ENCODE measurements around the gene MYRIP. TPM values are rescaled to one million over a fixed set of nuclear protein-coding genes. Genes with fewer than 3 reads are reported as not detected.

MYRIP gene
- total and polyA plus RNA-seq, 4 experiments from 2014 or later, result not detected

GRCh38 chr3:40012381-40012780 is 203.0 kb downstream of the MYRIP start:
- peaks cover 0 to 1% (median 0%) of the 10 kb centered on the region in 8 donors for H3K9me3 Mint-ChIP-seq
- Histone ChIP-seq H3K27me3 (ENCODE audit: insufficient read depth, low read length) (no peaks in the 10 kb centered on the region), H3K27ac (ENCODE audit: low read depth, low read length) (no peak overlapping the region), H3K4me1 (ENCODE audit: insufficient read depth, low read length) (no peaks in the 10 kb centered on the region), H3K4me3 (ENCODE audit: low read length in 2 of 2) (no peak overlapping the region), H3K9me3 (ENCODE audit: control insufficient read depth in 1 of 2, low read length in 2 of 2) (no peaks in the 10 kb centered on the region), H3K36me3 (ENCODE audit: insufficient read depth, low read length) (no peaks in the 10 kb centered on the region)
- CTCF ChIA-PET (ENCODE audit: partially characterized antibody), result no interaction called here
- POLR2A ChIA-PET (ENCODE audit: partially characterized antibody), result no interaction called here
- H3K27ac Mint-ChIP-seq, result no peak overlapping the region
- H3K4me1 Mint-ChIP-seq, result no peaks in the 10 kb centered on the region
- peaks cover 4% of the 10 kb centered on the region in 2 donors for H3K27me3 Mint-ChIP-seq
- DNase-seq, result no peak
- H3K36me3 Mint-ChIP-seq, result no peaks in the 10 kb centered on the region
- H3K4me3 Mint-ChIP-seq, result no peak overlapping the region
- intact Hi-C loops (cut with micrococcal nuclease), result no loop called here

- Histone ChIP-seq H3K4me1 (ENCODE audit: insufficient read depth, low read length) (no peaks in the 10 kb centered on the region), H3K27me3 (ENCODE audit: insufficient read depth, low read length) (no peaks in the 10 kb centered on the region), H3K27ac (ENCODE audit: low read depth, low read length) (no peak overlapping the region), H3K4me3 (ENCODE audit: low read length in 2 of 2) (no peak overlapping the region), H3K36me3 (ENCODE audit: insufficient read depth, low read length) (no peaks in the 10 kb centered on the region), H3K9me3 (ENCODE audit: control insufficient read depth in 1 of 2, low read length in 2 of 2) (no peaks in the 10 kb centered on the region)
- no peak overlapping the region for H3K27ac Mint-ChIP-seq
- POLR2A ChIA-PET (ENCODE audit: partially characterized antibody), result no interaction called here
- intact Hi-C loops (cut with micrococcal nuclease), result no loop called here
- H3K36me3 Mint-ChIP-seq, result no peaks in the 10 kb centered on the region
- no peaks in the 10 kb centered on the region for H3K9me3 Mint-ChIP-seq
- H3K4me3 Mint-ChIP-seq, result no peak overlapping the region
- CTCF ChIA-PET (ENCODE audit: partially characterized antibody), result no interaction called here
- DNase-seq, result no peak
- no peaks in the 10 kb centered on the region for H3K4me1 Mint-ChIP-seq
- H3K27me3 Mint-ChIP-seq, result peaks cover 6 to 8% of the 10 kb centered on the region in 2 donors
These were observed 207.0 kb downstream of the MYRIP start for GRCh38 chr3:40016391-40016790.

DNA sequence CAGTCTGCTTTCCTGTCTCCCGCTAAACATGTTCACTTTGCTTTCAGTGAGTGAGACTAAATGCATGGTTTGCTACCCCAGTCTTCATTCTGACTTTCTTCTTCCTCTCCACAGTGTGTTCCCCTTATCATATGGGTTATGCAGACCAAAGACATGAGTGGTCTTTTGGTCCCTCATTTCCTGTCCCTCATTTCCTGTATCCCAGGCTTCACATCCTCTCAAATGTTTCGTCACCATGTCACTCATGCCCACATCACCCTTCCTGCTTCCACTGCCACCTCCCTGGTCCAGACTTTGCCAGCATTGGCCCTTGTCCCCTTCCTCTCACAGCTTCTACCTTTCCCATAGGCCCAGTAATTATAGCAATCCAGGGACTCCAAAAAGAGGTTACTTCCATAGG is 209.0 kb downstream of the MYRIP start:
- no peak overlapping the region for H3K4me3 Mint-ChIP-seq
- H3K36me3 ChIP-seq (ENCODE audit: insufficient read depth, low read length), result no peaks in the 10 kb centered on the region
- no peaks in the 10 kb centered on the region for H3K4me1 Mint-ChIP-seq
- POLR2A ChIA-PET (ENCODE audit: partially characterized antibody), result no interaction called here
- no peaks in the 10 kb centered on the region for H3K27me3 ChIP-seq (ENCODE audit: insufficient read depth, low read length)
- H3K9me3 Mint-ChIP-seq, result peaks cover 0 to 11% (median 2%) of the 10 kb centered on the region in 8 donors
- H3K27ac ChIP-seq (ENCODE audit: low read depth, low read length), result no peak overlapping the region
- H3K4me3 ChIP-seq (ENCODE audit: low read length in 2 of 2), result no peak overlapping the region
- H3K9me3 ChIP-seq (ENCODE audit: control insufficient read depth in 1 of 2, low read length in 2 of 2), result no peaks in the 10 kb centered on the region
- H3K36me3 Mint-ChIP-seq, result no peaks in the 10 kb centered on the region
- intact Hi-C loops (cut with micrococcal nuclease), result no loop called here
- DNase-seq, result no peak
- peaks cover 6 to 11% of the 10 kb centered on the region in 2 donors for H3K27me3 Mint-ChIP-seq
- CTCF ChIA-PET (ENCODE audit: partially characterized antibody), result no interaction called here
- no peaks in the 10 kb centered on the region for H3K4me1 ChIP-seq (ENCODE audit: insufficient read depth, low read length)
- H3K27ac Mint-ChIP-seq, result no peak overlapping the region

GRCh38 chr3:40019376-40019775 is 210.0 kb downstream of the MYRIP start:
- ChIA-PET POLR2A (ENCODE audit: partially characterized antibody) (no interaction called here), CTCF (ENCODE audit: partially characterized antibody) (no interaction called here)
- Mint-ChIP-seq H3K4me1 (no peaks in the 10 kb centered on the region), H3K9me3 (peaks cover 2 to 11% (median 6%) of the 10 kb centered on the region in 8 donors), H3K36me3 (no peaks in the 10 kb centered on the region), H3K27ac (no peak overlapping the region), H3K27me3 (peaks cover 8 to 13% of the 10 kb centered on the region in 2 donors), H3K4me3 (no peak overlapping the region)
- Histone ChIP-seq H3K9me3 (ENCODE audit: control insufficient read depth in 1 of 2, low read length in 2 of 2) (no peaks in the 10 kb centered on the region), H3K27me3 (ENCODE audit: insufficient read depth, low read length) (no peaks in the 10 kb centered on the region), H3K4me3 (ENCODE audit: low read length in 2 of 2) (no peak overlapping the region), H3K36me3 (ENCODE audit: insufficient read depth, low read length) (no peaks in the 10 kb centered on the region), H3K4me1 (ENCODE audit: insufficient read depth, low read length) (no peaks in the 10 kb centered on the region), H3K27ac (ENCODE audit: low read depth, low read length) (no peak overlapping the region)
- DNase-seq, result no peak
- intact Hi-C loops (cut with micrococcal nuclease), result no loop called here

DNA sequence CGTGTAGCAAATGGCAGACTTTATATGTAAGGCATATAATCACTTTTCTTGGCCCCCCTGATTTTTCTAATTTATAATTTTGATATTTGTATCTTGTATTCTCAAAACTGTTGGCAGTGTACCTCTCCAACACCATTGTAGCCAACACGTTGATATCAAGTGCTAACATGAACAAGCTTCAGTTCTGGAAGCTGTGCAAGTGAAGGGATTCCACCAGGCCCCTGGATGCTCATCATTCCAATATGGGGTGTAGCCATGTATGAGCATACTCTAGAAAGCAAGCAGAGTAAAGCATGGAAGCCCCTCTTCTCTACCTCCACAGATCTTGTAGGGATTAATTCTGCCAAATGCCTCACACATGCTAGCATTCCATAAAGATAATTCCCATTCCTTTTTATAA is 211.3 kb downstream of the MYRIP start:
- H3K4me1 Mint-ChIP-seq, result no peaks in the 10 kb centered on the region
- no peak overlapping the region for H3K27ac Mint-ChIP-seq
- Histone ChIP-seq H3K9me3 (ENCODE audit: control insufficient read depth in 1 of 2, low read length in 2 of 2) (no peaks in the 10 kb centered on the region), H3K27me3 (ENCODE audit: insufficient read depth, low read length) (no peaks in the 10 kb centered on the region), H3K4me3 (ENCODE audit: low read length in 2 of 2) (no peak overlapping the region), H3K27ac (ENCODE audit: low read depth, low read length) (no peak overlapping the region), H3K36me3 (ENCODE audit: insufficient read depth, low read length) (no peaks in the 10 kb centered on the region), H3K4me1 (ENCODE audit: insufficient read depth, low read length) (no peaks in the 10 kb centered on the region)
- H3K4me3 Mint-ChIP-seq, result no peak overlapping the region
- ChIA-PET POLR2A (ENCODE audit: partially characterized antibody) (no interaction called here), CTCF (ENCODE audit: partially characterized antibody) (no interaction called here)
- H3K9me3 Mint-ChIP-seq, result peaks cover 2 to 18% (median 12%) of the 10 kb centered on the region in 8 donors
- DNase-seq, result no peak
- peaks cover 6 to 11% of the 10 kb centered on the region in 2 donors for H3K27me3 Mint-ChIP-seq
- intact Hi-C loops (cut with micrococcal nuclease), result no loop called here
- H3K36me3 Mint-ChIP-seq, result peaks cover 0 to under 1% of the 10 kb centered on the region in 2 donors

GRCh38 chr3:40021338-40021737 is 211.9 kb downstream of the MYRIP start:
- H3K27ac ChIP-seq (ENCODE audit: low read depth, low read length), result no peak overlapping the region
- peaks cover 0 to 3% of the 10 kb centered on the region in 2 donors for H3K36me3 Mint-ChIP-seq
- H3K4me1 ChIP-seq (ENCODE audit: insufficient read depth, low read length), result no peaks in the 10 kb centered on the region
- H3K4me3 Mint-ChIP-seq, result no peak overlapping the region
- H3K4me1 Mint-ChIP-seq, result no peaks in the 10 kb centered on the region
- intact Hi-C loops (cut with micrococcal nuclease), result no loop called here
- H3K9me3 Mint-ChIP-seq, result peaks cover 2 to 25% (median 16%) of the 10 kb centered on the region in 8 donors
- CTCF ChIA-PET (ENCODE audit: partially characterized antibody), result no interaction called here
- H3K27me3 ChIP-seq (ENCODE audit: insufficient read depth, low read length), result no peaks in the 10 kb centered on the region
- H3K9me3 ChIP-seq (ENCODE audit: control insufficient read depth in 1 of 2, low read length in 2 of 2), result no peaks in the 10 kb centered on the region
- POLR2A ChIA-PET (ENCODE audit: partially characterized antibody), result no interaction called here
- no peak for DNase-seq
- peaks cover 6 to 9% of the 10 kb centered on the region in 2 donors for H3K27me3 Mint-ChIP-seq
- no peak overlapping the region for H3K4me3 ChIP-seq (ENCODE audit: low read length in 2 of 2)
- H3K36me3 ChIP-seq (ENCODE audit: insufficient read depth, low read length), result no peaks in the 10 kb centered on the region
- H3K27ac Mint-ChIP-seq, result no peak overlapping the region

DNA sequence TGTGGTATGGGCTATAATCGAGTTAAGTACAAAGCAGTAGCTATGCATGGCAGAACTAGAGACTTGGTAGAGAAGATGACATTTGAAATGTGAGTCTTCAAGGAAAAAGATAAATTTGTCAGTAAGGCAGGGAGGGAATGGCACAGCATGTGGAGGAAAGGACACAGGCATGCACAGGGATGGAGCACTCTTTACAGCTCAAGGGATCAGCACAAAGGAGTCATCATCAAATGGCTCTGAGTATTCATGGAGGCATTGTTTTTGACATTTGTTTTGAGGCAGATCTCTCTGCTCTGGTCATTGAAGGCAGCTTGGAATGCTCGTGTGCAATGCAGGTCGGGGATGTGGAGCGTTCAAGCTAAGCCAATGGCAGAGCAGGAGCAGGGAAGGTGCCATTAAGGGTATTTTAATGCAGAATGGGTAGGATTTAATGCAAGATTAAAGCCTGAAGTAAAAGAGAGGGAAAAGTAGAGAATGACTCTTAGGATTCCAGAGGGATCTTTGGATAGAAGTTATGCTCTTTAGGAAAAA is 213.0 kb downstream of the MYRIP start:
- Mint-ChIP-seq H3K27ac (no peak overlapping the region), H3K9me3 (peaks cover 2 to 35% (median 25%) of the 10 kb centered on the region in 8 donors), H3K4me1 (no peaks in the 10 kb centered on the region), H3K36me3 (peaks cover 0 to 9% of the 10 kb centered on the region in 2 donors), H3K27me3 (peaks cover 6 to 11% of the 10 kb centered on the region in 2 donors), H3K4me3 (no peak overlapping the region)
- ChIA-PET POLR2A (ENCODE audit: partially characterized antibody) (no interaction called here), CTCF (ENCODE audit: partially characterized antibody) (no interaction called here)
- Histone ChIP-seq H3K4me3 (ENCODE audit: low read length in 2 of 2) (no peak overlapping the region), H3K9me3 (ENCODE audit: control insufficient read depth in 1 of 2, low read length in 2 of 2) (no peaks in the 10 kb centered on the region), H3K36me3 (ENCODE audit: insufficient read depth, low read length) (no peaks in the 10 kb centered on the region), H3K27me3 (ENCODE audit: insufficient read depth, low read length) (no peaks in the 10 kb centered on the region), H3K4me1 (ENCODE audit: insufficient read depth, low read length) (no peaks in the 10 kb centered on the region), H3K27ac (ENCODE audit: low read depth, low read length) (no peak overlapping the region)
- intact Hi-C loops (cut with micrococcal nuclease), result no loop called here
- no peak for DNase-seq

- Histone ChIP-seq H3K27ac (ENCODE audit: low read depth, low read length) (no peak overlapping the region), H3K4me3 (ENCODE audit: low read length in 2 of 2) (no peak overlapping the region), H3K4me1 (ENCODE audit: insufficient read depth, low read length) (no peaks in the 10 kb centered on the region), H3K36me3 (ENCODE audit: insufficient read depth, low read length) (no peaks in the 10 kb centered on the region), H3K27me3 (ENCODE audit: insufficient read depth, low read length) (no peaks in the 10 kb centered on the region), H3K9me3 (ENCODE audit: control insufficient read depth in 1 of 2, low read length in 2 of 2) (no peaks in the 10 kb centered on the region)
- H3K4me3 Mint-ChIP-seq, result no peak overlapping the region
- peaks cover 2 to 8% of the 10 kb centered on the region in 2 donors for H3K27me3 Mint-ChIP-seq
- ChIA-PET POLR2A (ENCODE audit: partially characterized antibody) (no interaction called here), CTCF (ENCODE audit: partially characterized antibody) (no interaction called here)
- no peak overlapping the region for H3K27ac Mint-ChIP-seq
- H3K9me3 Mint-ChIP-seq, result peaks cover 2 to 44% (median 28%) of the 10 kb centered on the region in 8 donors
- intact Hi-C loops (cut with micrococcal nuclease), result no loop called here
- no peaks in the 10 kb centered on the region for H3K4me1 Mint-ChIP-seq
- peaks cover 0 to 9% of the 10 kb centered on the region in 2 donors for H3K36me3 Mint-ChIP-seq
- DNase-seq, result no peak
These were observed 215.1 kb downstream of the MYRIP start for GRCh38 chr3:40024526-40024925.

Data from CD4-positive, alpha-beta memory T cell (primary cell).